HUES6 (cell line): Measurements from ENCODE around the gene NUP205.

Experiments used
- H3K27ac ChIP-seq: 2 replicates; pipeline ENCODE4 v1.7.0; 2013; ENCODE audit warnings: low read depth, mild to moderate bottlenecking, low read length, inconsistent platforms
- H3K27me3 ChIP-seq: 2 replicates; pipeline ENCODE4 v1.6.1; 2013; ENCODE audit warnings: low read length; ENCODE audit not compliant: control insufficient read depth, insufficient read depth
- H3K36me3 ChIP-seq: 2 replicates; pipeline ENCODE4 v1.6.1; 2013; ENCODE audit warnings: low read length; ENCODE audit not compliant: control insufficient read depth, insufficient read depth
- H3K4me1 ChIP-seq: 2 replicates; pipeline ENCODE4 v1.6.1; 2013; ENCODE audit warnings: low read length; ENCODE audit not compliant: control insufficient read depth, insufficient read depth
- H3K4me3 ChIP-seq: 2 replicates; pipeline ENCODE4 v1.5.1; 2013; ENCODE audit warnings: low read depth, low read length
- H3K9ac ChIP-seq: one replicate; pipeline ENCODE4 v1.6.1; 2013; ENCODE audit warnings: mild to moderate bottlenecking, low read length
- H3K9me3 ChIP-seq: 2 replicates; pipeline ENCODE4 v1.6.1; 2013; ENCODE audit warnings: low read depth, low read length; ENCODE audit not compliant: control insufficient read depth, insufficient read depth

Gene NUP205

GRCh38 chr7:135557455-135558336 is at the start of gene NUP205:
NUP205 (plus strand) TSS chr7:135557917; CDS start chr7:135557945, 28 bp downstream.
- Histone ChIP-seq H3K27ac (peak within 1 kb of the TSS; percentile 98), H3K9ac (peak within 1 kb of the TSS; percentile 99), H3K36me3 (no peaks in the 10 kb centered on the region), H3K27me3 (no peaks in the 10 kb centered on the region), H3K4me1 (peaks cover 21% of the 10 kb centered on the region), H3K9me3 (no peaks in the 10 kb centered on the region), H3K4me3 (peak within 1 kb of the TSS; percentile 89)

GRCh38 chr7:135508883-135509588 is 48.7 kb upstream of the NUP205 start:
- no peaks in the 10 kb centered on the region for H3K36me3 ChIP-seq
- peak overlapping the region; percentile 96 for H3K9ac ChIP-seq
- H3K4me3 ChIP-seq, result peak overlapping the region; percentile 87
- H3K27me3 ChIP-seq, result no peaks in the 10 kb centered on the region
- peaks cover 8% of the 10 kb centered on the region for H3K4me1 ChIP-seq
- 0 out of 2 replicates have a peak overlapping the region, but pooled peaks have one; percentile 93 for H3K27ac ChIP-seq
- no peaks in the 10 kb centered on the region for H3K9me3 ChIP-seq

- Histone ChIP-seq H3K27me3 (no peaks in the 10 kb centered on the region), H3K9ac (peak overlapping the region; percentile 96), H3K9me3 (no peaks in the 10 kb centered on the region), H3K27ac (peak overlapping the region; percentile 93), H3K4me3 (peak overlapping the region; percentile 87), H3K4me1 (peaks cover 8% of the 10 kb centered on the region), H3K36me3 (no peaks in the 10 kb centered on the region)
These were observed 48.2 kb upstream of the NUP205 start for GRCh38 chr7:135509589-135509838.

GRCh38 chr7:135509839-135510591 is 47.7 kb upstream of the NUP205 start, which contains the start of gene CNOT4:
CNOT4 (minus strand) TSS chr7:135510102; CDS start chr7:135438331, 71,771 bp downstream.
- H3K27ac ChIP-seq, result peak within 1 kb of the TSS; percentile 93
- no peaks in the 10 kb centered on the region for H3K36me3 ChIP-seq
- H3K4me1 ChIP-seq, result peaks cover 8% of the 10 kb centered on the region
- H3K4me3 ChIP-seq, result peak within 1 kb of the TSS; percentile 87
- H3K9me3 ChIP-seq, result no peaks in the 10 kb centered on the region
- no peaks in the 10 kb centered on the region for H3K27me3 ChIP-seq
- peak within 1 kb of the TSS; percentile 96 for H3K9ac ChIP-seq

- Histone ChIP-seq H3K9ac (peak overlapping the region; percentile 54), H3K4me1 (peaks cover 8% of the 10 kb centered on the region), H3K36me3 (no peaks in the 10 kb centered on the region), H3K4me3 (peak overlapping the region; percentile 87), H3K9me3 (no peaks in the 10 kb centered on the region), H3K27me3 (no peaks in the 10 kb centered on the region), H3K27ac (no peak overlapping the region)
These were observed 47.0 kb upstream of the NUP205 start for GRCh38 chr7:135510592-135511183.

DNA sequence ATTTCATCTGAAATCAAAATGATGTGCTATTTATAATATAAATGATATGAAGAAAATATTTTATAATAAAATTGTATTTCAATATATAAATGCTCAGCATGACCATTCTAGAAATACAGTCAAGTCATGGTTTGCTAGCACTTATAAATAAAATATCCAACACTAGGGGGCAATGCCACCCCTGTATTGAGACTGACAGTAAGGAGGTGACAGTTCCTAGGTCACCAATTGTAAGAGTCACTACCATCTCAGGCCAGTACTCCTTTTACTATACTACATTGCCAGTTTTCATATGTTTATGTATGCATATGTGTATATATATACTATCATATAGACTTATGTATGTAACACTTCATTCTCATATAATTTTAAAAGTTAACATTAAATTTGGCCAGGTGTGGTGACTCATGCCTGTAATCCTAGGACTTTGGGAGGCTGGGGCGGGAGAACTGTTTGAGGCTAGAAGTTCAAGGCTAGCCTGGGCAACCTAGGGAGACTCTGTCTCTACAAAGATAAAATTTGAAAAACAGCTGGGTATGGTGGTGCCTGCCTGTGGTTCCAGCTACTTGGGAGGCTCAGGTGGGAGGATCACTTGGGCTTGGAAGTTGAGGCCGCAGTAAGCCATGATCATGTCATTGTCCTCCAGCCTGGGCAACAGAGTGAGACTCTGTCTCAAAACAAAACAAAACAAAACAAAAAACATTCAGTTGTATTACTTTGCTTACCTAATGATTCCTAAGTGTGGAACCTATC is 45.4 kb upstream of the NUP205 start:
- Histone ChIP-seq H3K4me1 (peaks cover 8% of the 10 kb centered on the region), H3K27me3 (no peaks in the 10 kb centered on the region), H3K9me3 (no peaks in the 10 kb centered on the region), H3K4me3 (no peak overlapping the region), H3K27ac (no peak overlapping the region), H3K9ac (no peak overlapping the region), H3K36me3 (no peaks in the 10 kb centered on the region)

- Histone ChIP-seq H3K36me3 (no peaks in the 10 kb centered on the region), H3K27ac (no peak overlapping the region), H3K27me3 (no peaks in the 10 kb centered on the region), H3K4me3 (no peak overlapping the region), H3K9me3 (no peaks in the 10 kb centered on the region), H3K9ac (no peak overlapping the region), H3K4me1 (0 out of 2 replicates have a peak, but pooled peaks cover 3% of the 10 kb centered on the region)
These were observed 42.9 kb upstream of the NUP205 start for GRCh38 chr7:135514856-135515255.

GRCh38 chr7:135517060-135517459 is 40.7 kb upstream of the NUP205 start:
- H3K9ac ChIP-seq, result no peak overlapping the region
- H3K36me3 ChIP-seq, result no peaks in the 10 kb centered on the region
- no peak overlapping the region for H3K27ac ChIP-seq
- H3K27me3 ChIP-seq, result no peaks in the 10 kb centered on the region
- no peaks in the 10 kb centered on the region for H3K9me3 ChIP-seq
- 0 out of 2 replicates have a peak, but pooled peaks cover 3% of the 10 kb centered on the region for H3K4me1 ChIP-seq
- H3K4me3 ChIP-seq, result no peak overlapping the region

GRCh38 chr7:135518748-135519147 is 39.0 kb upstream of the NUP205 start:
- Histone ChIP-seq H3K9ac (no peak overlapping the region), H3K27ac (no peak overlapping the region), H3K9me3 (no peaks in the 10 kb centered on the region), H3K4me3 (no peak overlapping the region), H3K27me3 (no peaks in the 10 kb centered on the region), H3K4me1 (0 out of 2 replicates have a peak, but pooled peaks cover 3% of the 10 kb centered on the region), H3K36me3 (no peaks in the 10 kb centered on the region)

GRCh38 chr7:135519233-135519688 is 38.5 kb upstream of the NUP205 start:
- Histone ChIP-seq H3K36me3 (no peaks in the 10 kb centered on the region), H3K27me3 (no peaks in the 10 kb centered on the region), H3K27ac (no peak overlapping the region), H3K4me3 (no peak overlapping the region), H3K9ac (no peak overlapping the region), H3K4me1 (0 out of 2 replicates have a peak, but pooled peaks cover 3% of the 10 kb centered on the region), H3K9me3 (no peaks in the 10 kb centered on the region)
